Loucy (cell line): ENCODE data around the gene SLC39A1.
"Not testable (repeated sequence)": the region's sequence is repeated elsewhere in the genome, so short reads cannot be mapped to it uniquely, and the experiment has no call there.

Experiments
- EZH2phosphoT487 ChIP-seq: fragments of 200-600 bp; IDR thresholded peaks from 2 replicates; pipeline ENCODE4 v1.6.1; 2018; ENCODE audit warnings: antibody characterized with exemption, mild to moderate bottlenecking, moderate library complexity, borderline replicate concordance
- TF ChIP-seq, protein P1 (sequence below): fragments of 200-600 bp; sonication (generic); conservative IDR thresholded peaks from 2 replicates; pipeline ENCODE4 v1.5.1; 2014; ENCODE audit warnings: mild to moderate bottlenecking, antibody characterized with exemption, low read length

DNA sequence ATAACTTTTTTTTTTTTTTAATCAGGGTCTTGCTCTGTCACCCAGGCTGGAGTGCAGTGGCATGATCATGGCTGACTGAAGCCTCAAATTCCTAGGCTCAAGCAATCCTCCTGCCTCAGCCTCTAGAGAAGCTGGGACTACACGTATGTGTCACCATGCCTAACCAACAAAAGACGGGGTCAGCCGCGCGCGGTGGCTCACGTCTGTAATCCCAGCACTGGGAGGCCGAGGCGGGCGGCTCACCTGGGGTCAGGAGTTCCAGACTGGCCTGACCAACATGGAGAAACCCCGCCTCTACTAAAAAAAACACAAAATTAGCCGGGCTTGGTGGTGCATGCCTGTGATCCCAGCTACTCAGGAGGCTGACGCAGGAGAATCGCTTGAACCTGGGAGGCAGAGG is 49.2 kb upstream of the SLC39A1 start:
- TF ChIP-seq, protein P1, sequence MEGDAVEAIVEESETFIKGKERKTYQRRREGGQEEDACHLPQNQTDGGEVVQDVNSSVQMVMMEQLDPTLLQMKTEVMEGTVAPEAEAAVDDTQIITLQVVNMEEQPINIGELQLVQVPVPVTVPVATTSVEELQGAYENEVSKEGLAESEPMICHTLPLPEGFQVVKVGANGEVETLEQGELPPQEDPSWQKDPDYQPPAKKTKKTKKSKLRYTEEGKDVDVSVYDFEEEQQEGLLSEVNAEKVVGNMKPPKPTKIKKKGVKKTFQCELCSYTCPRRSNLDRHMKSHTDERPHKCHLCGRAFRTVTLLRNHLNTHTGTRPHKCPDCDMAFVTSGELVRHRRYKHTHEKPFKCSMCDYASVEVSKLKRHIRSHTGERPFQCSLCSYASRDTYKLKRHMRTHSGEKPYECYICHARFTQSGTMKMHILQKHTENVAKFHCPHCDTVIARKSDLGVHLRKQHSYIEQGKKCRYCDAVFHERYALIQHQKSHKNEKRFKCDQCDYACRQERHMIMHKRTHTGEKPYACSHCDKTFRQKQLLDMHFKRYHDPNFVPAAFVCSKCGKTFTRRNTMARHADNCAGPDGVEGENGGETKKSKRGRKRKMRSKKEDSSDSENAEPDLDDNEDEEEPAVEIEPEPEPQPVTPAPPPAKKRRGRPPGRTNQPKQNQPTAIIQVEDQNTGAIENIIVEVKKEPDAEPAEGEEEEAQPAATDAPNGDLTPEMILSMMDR: not testable (repeated sequence)
- not testable (repeated sequence) for TF ChIP-seq EZH2phosphoT487
